Measurements from ENCODE around the gene PAX8. TPM values are rescaled to one million over a fixed set of nuclear protein-coding genes. Genes with fewer than 3 reads are reported as not detected.
A peak's percentile ranks its signal among the peaks of the same experiment; 100 is the strongest.

PAX8 gene
- total RNA-seq, 4 donors from 2014 or later: 0.62 to 2.5 (median 1.1) TPM; not detected in 1

GRCh38 chr2:113273981-113274380 lies 4.7 kb downstream of the PAX8 start:
- H3K4me3 ChIP-seq: no peak overlapping the region
- TF ChIP-seq POLR2AphosphoS5 (IDR thresholded peaks at IDR 0.05): no peak
- no peak for TF ChIP-seq POLR2A (IDR thresholded peaks at IDR 0.05)
- no peak for TF ChIP-seq EP300 (IDR thresholded peaks at IDR 0.05)
- WGBS, 2 donors (ENCODE audit: low coverage in 1 of 2): 39 to 40% methylated on average over 9 of the region's 9 CpGs
- H3K27me3 ChIP-seq: peaks cover 83% of the 10 kb centered on the region
- no peak overlapping the region for H3K27ac ChIP-seq
- peaks cover 0 to 3% of the 10 kb centered on the region in 2 donors for H3K36me3 ChIP-seq
- no peaks in the 10 kb centered on the region for H3K9me3 ChIP-seq
- ATAC-seq: no peak
- peaks cover 0 to 29% (median 4%) of the 10 kb centered on the region in 3 donors for H3K4me1 ChIP-seq

GRCh38 chr2:113273027-113273551 lies 5.6 kb downstream of the PAX8 start:
- no peak for TF ChIP-seq POLR2AphosphoS5 (IDR thresholded peaks at IDR 0.05)
- TF ChIP-seq CTCF (IDR thresholded peaks at IDR 0.05): peak in 1 of 4 experiments; percentile 22
- TF ChIP-seq POLR2A (IDR thresholded peaks at IDR 0.05): no peak
- TF ChIP-seq EP300 (IDR thresholded peaks at IDR 0.05): no peak
- peaks cover 0 to 8% of the 10 kb centered on the region in 2 donors for H3K36me3 ChIP-seq
- H3K27ac ChIP-seq: no peak overlapping the region
- no peak overlapping the region for H3K4me3 ChIP-seq
- ATAC-seq: peak; percentile 41
- H3K9me3 ChIP-seq: no peaks in the 10 kb centered on the region
- WGBS, 2 donors (ENCODE audit: low coverage in 1 of 2): 18 to 29% methylated on average over 2 to 7 of the region's 8 CpGs
- H3K27me3 ChIP-seq: peaks cover 74% of the 10 kb centered on the region
- peaks cover 0 to 28% (median 4%) of the 10 kb centered on the region in 3 donors for H3K4me1 ChIP-seq

DNA sequence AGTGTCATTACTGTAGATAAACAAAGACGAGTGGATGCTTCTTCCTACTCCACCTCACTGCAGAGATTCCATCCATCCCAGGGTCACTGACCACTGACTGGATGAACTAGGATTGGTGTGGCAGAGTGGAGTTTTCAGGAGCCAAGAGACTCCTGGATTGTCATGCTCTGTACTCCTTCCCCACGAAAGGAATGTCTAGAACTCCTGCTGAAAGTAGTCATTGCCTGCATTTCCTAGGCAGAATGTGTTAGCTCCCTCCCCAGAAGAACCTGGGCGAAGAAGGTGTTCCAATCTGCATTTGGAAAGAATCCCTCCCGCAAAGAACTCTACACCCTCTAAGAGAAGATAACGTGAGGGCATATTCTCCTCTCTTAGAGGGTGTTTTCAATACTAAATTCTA lies 6.2 kb downstream of the PAX8 start:
- Histone ChIP-seq H3K27ac (no peak overlapping the region), H3K4me1 (peaks cover 0 to 22% (median 3%) of the 10 kb centered on the region in 3 donors), H3K36me3 (peaks cover 0 to 14% of the 10 kb centered on the region in 2 donors), H3K27me3 (peaks cover 68% of the 10 kb centered on the region), H3K9me3 (no peaks in the 10 kb centered on the region), H3K4me3 (no peak overlapping the region)
- no peak for ATAC-seq
- 39 to 40% methylated on average over 4 to 5 of the region's 5 CpGs for WGBS, 2 donors (ENCODE audit: low coverage in 1 of 2)
- TF ChIP-seq POLR2A (IDR thresholded peaks at IDR 0.05) (no peak), CTCF (IDR thresholded peaks at IDR 0.05) (no peak), POLR2AphosphoS5 (IDR thresholded peaks at IDR 0.05) (no peak), EP300 (IDR thresholded peaks at IDR 0.05) (no peak)

GRCh38 chr2:113268621-113269360 lies 9.9 kb downstream of the PAX8 start:
- WGBS, 2 donors (ENCODE audit: low coverage in 1 of 2): 71 to 96% methylated on average over 1 to 3 of the region's 4 CpGs
- Histone ChIP-seq H3K4me1 (peaks cover 0 to 15% (median 3%) of the 10 kb centered on the region in 3 donors), H3K4me3 (no peak overlapping the region), H3K27me3 (peaks cover 31% of the 10 kb centered on the region), H3K36me3 (peaks cover 0 to 28% of the 10 kb centered on the region in 2 donors), H3K9me3 (no peaks in the 10 kb centered on the region), H3K27ac (no peak overlapping the region)
- ATAC-seq: no peak
- TF ChIP-seq POLR2AphosphoS5 (IDR thresholded peaks at IDR 0.05) (no peak), POLR2A (IDR thresholded peaks at IDR 0.05) (no peak), CTCF (IDR thresholded peaks at IDR 0.05) (no peak), EP300 (IDR thresholded peaks at IDR 0.05) (no peak)

DNA sequence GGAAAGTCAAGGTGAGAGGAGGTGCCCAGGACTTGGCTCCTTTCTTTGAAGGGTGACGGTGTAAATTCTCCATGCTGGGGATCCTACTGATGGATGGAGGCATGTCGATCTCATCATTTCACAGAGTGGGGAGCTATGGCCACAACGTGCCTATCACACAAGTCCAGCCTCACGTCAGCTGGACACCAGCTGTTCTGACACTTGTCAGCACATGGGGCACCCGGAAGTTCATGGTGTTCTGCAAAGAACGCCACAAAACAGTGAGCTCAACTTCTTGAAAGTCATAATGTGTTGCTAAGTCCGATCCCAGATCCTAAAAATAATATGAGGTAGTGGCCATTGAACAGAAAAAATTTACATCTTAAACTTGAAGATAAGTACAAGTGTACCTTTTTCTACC lies 12.3 kb downstream of the PAX8 start:
- WGBS, 2 donors (ENCODE audit: low coverage in 1 of 2): 87 to 88% methylated on average over 6 to 7 of the region's 7 CpGs
- no peak overlapping the region for H3K27ac ChIP-seq
- H3K36me3 ChIP-seq: peaks cover 0 to 28% of the 10 kb centered on the region in 2 donors
- TF ChIP-seq CTCF (IDR thresholded peaks at IDR 0.05): no peak
- TF ChIP-seq EP300 (IDR thresholded peaks at IDR 0.05): no peak
- TF ChIP-seq POLR2AphosphoS5 (IDR thresholded peaks at IDR 0.05): no peak
- TF ChIP-seq POLR2A (IDR thresholded peaks at IDR 0.05): no peak
- H3K9me3 ChIP-seq: no peaks in the 10 kb centered on the region
- no peak overlapping the region for H3K4me3 ChIP-seq
- peaks cover 0 to 12% (median 3%) of the 10 kb centered on the region in 3 donors for H3K4me1 ChIP-seq
- H3K27me3 ChIP-seq: peaks cover 8% of the 10 kb centered on the region
- no peak for ATAC-seq

Data from gastroesophageal sphincter (tissue), 4 donors.